Heart left ventricle (tissue), 13 donors: ENCODE results near the gene EYS.

Experiments
- CTCF ChIP-seq, 12 donors: fragments of 200-600 bp; sonication (generic) in 4 of 12; IDR thresholded peaks; one replicate each; pipeline versions ENCODE4 v1.5.0 to v1.8.0; 2018 to 2022; ENCODE audit warnings: antibody characterized with exemption in 12 of 12, mild to moderate bottlenecking in 5 of 12
- POLR2A ChIP-seq, 2 donors: fragments of 450-650 bp; IDR thresholded peaks; one replicate each; pipeline ENCODE4 v1.6.1; 2017; ENCODE audit warnings: antibody characterized with exemption in 2 of 2, mild to moderate bottlenecking in 2 of 2, moderate library complexity in 2 of 2
- donor health status: ischemic (EF 13 %, LVEDD 7.1; RV severe dilation, severe dysfunction).
- donor health status: DM: no; HTN: yes; CAD: no.
- donor health status: DM: no; HTN: no; CAD: no.
- donor health status: ischemic (EF 25% LVEDD 6.9; RV normal size, moderate dysfunction).
- donor health status: ischemic (EF 25% LVEDD 5.7; RV mildly dilated, moderate dysfunction).
- donor health status: ischemic (EF 35%, LVEDD 5.7; RV mildly dilated, moderate dysfunction).
- donor health status: nonischemic (EF 11% LVEDD 7.7; RV severe dilation, severe dysfunction).
- donor health status: DM: yes; HTN: yes; CAD: no.
- donor health status: PGD.
- donor health status: ischemic (EF 29% LVEDD 5.4; RV normal size, mild dysfunction).
- donor health status: nonischemic (EF 23%, LVEDD 6.1; RV moderate dilation, normal function).

GRCh38 chr6:63897952-63898351 lies 1809.1 kb downstream of the EYS start:
- TF ChIP-seq CTCF (IDR thresholded peaks at IDR 0.05) (no peak), POLR2A (IDR thresholded peaks at IDR 0.05) (no peak)
